ENCODE measurements around the gene PKLR.
"Not testable (repeated sequence)": the region's sequence is repeated elsewhere in the genome, so short reads cannot be mapped to it uniquely, and the experiment has no call there.

The PKLR gene

GRCh38 chr1:155316922-155317321, 15.7 kb upstream of the PKLR start:
- no peak for DNase-seq

GRCh38 chr1:155313261-155313660, 12.0 kb upstream of the PKLR start:
- DNase-seq = no peak

- DNase-seq = no peak
These were observed 8.3 kb upstream of the PKLR start for GRCh38 chr1:155309423-155310021.

- DNase-seq = peak; percentile 97
These were observed 7.5 kb upstream of the PKLR start, which contains the start of gene FDPS for GRCh38 chr1:155308493-155309422. FDPS (plus strand) TSS chr1:155308866; CDS start chr1:155309790, 924 bp downstream.

- DNase-seq = no peak
These were observed 6.1 kb upstream of the PKLR start for GRCh38 chr1:155307247-155307740.

- DNase-seq = no peak
These were observed 4.7 kb upstream of the PKLR start for GRCh38 chr1:155305881-155306391.

- no peak for DNase-seq
These were observed 3.4 kb upstream of the PKLR start for GRCh38 chr1:155304558-155305063.

GRCh38 chr1:155300553-155301329, 497 bp downstream of the PKLR start:
- DNase-seq = no peak

- no peak for DNase-seq
These were observed 1.2 kb downstream of the PKLR start for GRCh38 chr1:155300024-155300423.

GRCh38 chr1:155297384-155297783, 3.9 kb downstream of the PKLR start:
- no peak for DNase-seq

- DNase-seq = no peak
These were observed 4.6 kb downstream of the PKLR start for GRCh38 chr1:155296661-155297060.

GRCh38 chr1:155295942-155296267, 5.3 kb downstream of the PKLR start:
- no peak for DNase-seq

- no peak for DNase-seq
These were observed 5.9 kb downstream of the PKLR start for GRCh38 chr1:155295183-155295941.

- no peak for DNase-seq
These were observed 6.6 kb downstream of the PKLR start for GRCh38 chr1:155294520-155295182.

GRCh38 chr1:155293086-155293749, 8.0 kb downstream of the PKLR start:
- no peak for DNase-seq

- not testable (repeated sequence) for DNase-seq
These were observed 10.2 kb downstream of the PKLR start for GRCh38 chr1:155291006-155291405.

- DNase-seq = no peak
These were observed 13.2 kb downstream of the PKLR start for GRCh38 chr1:155287987-155288543.

GRCh38 chr1:155286544-155286943, 14.7 kb downstream of the PKLR start:
- DNase-seq = no peak

GRCh38 chr1:155285631-155286044, 15.6 kb downstream of the PKLR start:
- no peak for DNase-seq

GRCh38 chr1:155285063-155285462, 16.2 kb downstream of the PKLR start:
- DNase-seq = no peak

GRCh38 chr1:155284476-155284875, 16.8 kb downstream of the PKLR start:
- no peak for DNase-seq
